NT2/D1 (cell line): ENCODE data around the gene PINK1.

Experiments
- DNase-seq: peaks from one replicate; pipeline ENCODE4 v3.0.0-alpha.2; 2011; ENCODE audit warnings: low read depth, low spot score
- H3K27me3 ChIP-seq: 2 replicates; pipeline ENCODE4 v1.6.0; 2011; ENCODE audit warnings: mild to moderate bottlenecking; ENCODE audit not compliant: insufficient read length, insufficient read depth
- H3K36me3 ChIP-seq: 2 replicates; pipeline ENCODE4 v1.6.1; 2011; ENCODE audit warnings: mild to moderate bottlenecking, low read length, mixed read lengths; ENCODE audit not compliant: insufficient read depth, insufficient read length
- H3K4me1 ChIP-seq: 2 replicates; pipeline ENCODE4 v1.5.1; 2011; ENCODE audit not compliant: insufficient read depth, insufficient read length
- H3K4me3 ChIP-seq: 2 replicates; pipeline ENCODE4 v1.5.1; 2011; ENCODE audit warnings: low read depth; ENCODE audit not compliant: insufficient read length
- H3K9ac ChIP-seq: 2 replicates; pipeline ENCODE4 v1.6.0; 2011; ENCODE audit warnings: low read depth; ENCODE audit not compliant: insufficient read length
- H3K9me3 ChIP-seq: 2 replicates; pipeline ENCODE4 v1.5.1; 2011; ENCODE audit warnings: mild to moderate bottlenecking, low read length; ENCODE audit not compliant: insufficient read depth
- SUZ12 ChIP-seq: IDR thresholded peaks from 2 replicates; pipeline ENCODE4 v1.6.1; 2011; ENCODE audit not compliant: insufficient read length, insufficient read depth; ENCODE audit errors: extremely low read depth
- YY1 ChIP-seq: IDR thresholded peaks from 2 replicates; pipeline ENCODE4 v1.6.1; 2011; ENCODE audit not compliant: insufficient read length, insufficient read depth
- ZNF274 ChIP-seq: IDR thresholded peaks from 2 replicates; pipeline ENCODE4 v1.6.1; 2011; ENCODE audit warnings: mild to moderate bottlenecking, low read depth, low read length

The PINK1 gene

DNA sequence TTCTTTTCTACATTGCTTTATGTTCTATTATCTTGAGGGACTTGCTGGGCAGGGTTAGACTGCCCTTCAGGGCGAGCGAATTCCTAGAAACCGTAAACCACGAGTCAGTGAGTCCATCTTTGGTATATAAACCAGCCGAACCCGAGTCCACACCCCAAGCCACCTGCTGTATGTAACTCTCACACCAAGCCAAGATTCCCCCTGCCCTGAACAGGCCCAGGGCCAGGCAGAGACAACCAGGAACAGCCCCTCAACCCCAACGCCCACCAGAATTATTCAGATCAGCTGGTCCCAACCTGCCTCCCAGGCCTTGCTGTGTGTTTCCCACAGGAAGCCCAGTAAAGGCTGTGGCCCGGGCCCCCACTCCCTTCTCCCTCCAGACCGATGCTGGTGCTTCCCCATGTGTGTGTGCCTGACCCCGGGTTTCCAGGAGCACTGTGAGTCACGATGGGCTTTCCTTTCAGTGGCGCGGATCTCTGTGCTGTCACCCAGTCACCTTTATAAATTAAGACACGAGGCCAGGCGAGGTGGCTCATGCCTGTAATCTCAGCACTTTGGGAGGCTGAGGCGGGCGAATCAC, 67.5 kb downstream of the PINK1 start:
- peaks cover 9% of the 10 kb centered on the region for H3K4me1 ChIP-seq
- TF ChIP-seq YY1 (no peak), SUZ12 (no peak), ZNF274 (no peak)
- H3K9ac ChIP-seq = no peak overlapping the region
- H3K36me3 ChIP-seq = peaks cover 19% of the 10 kb centered on the region
- no peaks in the 10 kb centered on the region for H3K27me3 ChIP-seq
- no peaks in the 10 kb centered on the region for H3K9me3 ChIP-seq
- H3K4me3 ChIP-seq = no peak overlapping the region
- DNase-seq = no peak
